Adrenal gland (tissue), 5 donors: ENCODE measurements around the gene SLC35B4.

Source experiments
- POLR2A ChIP-seq, 2 donors: fragments of 450-650 bp; IDR thresholded peaks; one replicate each; pipeline ENCODE4 v1.6.1; 2017; ENCODE audit warnings: antibody characterized with exemption in 2 of 2, mild to moderate bottlenecking in 2 of 2, moderate library complexity in 1 of 2
- TF ChIP-seq, protein P1 (sequence below), 6 experiments: fragments of 450-650 bp in 4 of 6; fragments of 200-600 bp in 2 of 6; sonication (generic) in 1 of 6; IDR thresholded peaks; 1 replicate in 5 of 6; 2 replicates in 1 of 6; pipeline versions ENCODE4 v1.5.1 to v1.8.0; 2016 to 2021; ENCODE audit warnings: antibody characterized with exemption in 6 of 6, mild to moderate bottlenecking in 2 of 6, moderate library complexity in 1 of 6
- donor health status: DM: no; HTN: no; CAD: no.

DNA sequence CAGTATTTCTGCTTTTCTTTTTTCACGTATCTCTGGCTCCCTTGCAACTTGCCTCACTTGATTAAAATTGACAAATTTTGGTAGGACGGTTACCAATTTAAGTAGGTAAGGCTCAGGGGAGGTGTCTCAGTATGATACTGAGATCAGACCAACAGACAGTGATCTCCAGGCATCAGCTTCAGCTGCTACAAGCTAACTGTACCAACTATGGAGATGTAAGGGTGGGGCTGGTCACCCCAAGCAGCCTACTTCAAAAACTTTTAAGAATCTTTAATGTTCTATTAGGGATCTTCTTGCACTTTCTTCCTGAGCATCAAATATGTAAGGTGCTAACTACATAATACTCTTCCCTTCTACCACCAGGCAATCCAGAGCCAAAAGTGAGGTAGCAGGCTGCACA, 26.9 kb downstream of the SLC35B4 start:
- TF ChIP-seq, protein P1, sequence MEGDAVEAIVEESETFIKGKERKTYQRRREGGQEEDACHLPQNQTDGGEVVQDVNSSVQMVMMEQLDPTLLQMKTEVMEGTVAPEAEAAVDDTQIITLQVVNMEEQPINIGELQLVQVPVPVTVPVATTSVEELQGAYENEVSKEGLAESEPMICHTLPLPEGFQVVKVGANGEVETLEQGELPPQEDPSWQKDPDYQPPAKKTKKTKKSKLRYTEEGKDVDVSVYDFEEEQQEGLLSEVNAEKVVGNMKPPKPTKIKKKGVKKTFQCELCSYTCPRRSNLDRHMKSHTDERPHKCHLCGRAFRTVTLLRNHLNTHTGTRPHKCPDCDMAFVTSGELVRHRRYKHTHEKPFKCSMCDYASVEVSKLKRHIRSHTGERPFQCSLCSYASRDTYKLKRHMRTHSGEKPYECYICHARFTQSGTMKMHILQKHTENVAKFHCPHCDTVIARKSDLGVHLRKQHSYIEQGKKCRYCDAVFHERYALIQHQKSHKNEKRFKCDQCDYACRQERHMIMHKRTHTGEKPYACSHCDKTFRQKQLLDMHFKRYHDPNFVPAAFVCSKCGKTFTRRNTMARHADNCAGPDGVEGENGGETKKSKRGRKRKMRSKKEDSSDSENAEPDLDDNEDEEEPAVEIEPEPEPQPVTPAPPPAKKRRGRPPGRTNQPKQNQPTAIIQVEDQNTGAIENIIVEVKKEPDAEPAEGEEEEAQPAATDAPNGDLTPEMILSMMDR (IDR thresholded peaks at IDR 0.05), result no peak
- TF ChIP-seq POLR2A (IDR thresholded peaks at IDR 0.05), result no peak
